ENCODE measurements around the gene SLC12A8.

The SLC12A8 gene

GRCh38 chr3:125150525-125151441 is 61.8 kb downstream of the SLC12A8 start:
- DNase-seq, result peak; percentile 81

DNA sequence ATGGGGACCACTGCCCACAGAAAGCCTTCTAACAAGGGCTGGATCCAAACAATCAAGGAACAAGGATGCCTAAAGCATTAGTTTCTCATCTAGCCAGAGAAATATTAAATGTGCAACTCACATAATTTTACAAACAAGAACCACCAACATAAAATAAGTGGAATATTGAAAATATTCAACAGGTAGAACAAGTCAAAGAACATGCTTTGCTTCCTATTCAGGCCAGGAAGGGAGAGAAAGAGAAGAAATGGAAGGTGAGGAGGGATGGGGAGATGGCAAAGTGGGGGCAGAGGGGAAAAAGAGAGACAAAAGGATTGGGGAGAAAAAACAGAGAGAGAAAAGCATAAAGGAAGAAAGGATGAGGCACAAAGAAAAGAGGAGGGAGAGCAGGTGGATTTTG is 63.1 kb downstream of the SLC12A8 start:
- no peak for DNase-seq

DNA sequence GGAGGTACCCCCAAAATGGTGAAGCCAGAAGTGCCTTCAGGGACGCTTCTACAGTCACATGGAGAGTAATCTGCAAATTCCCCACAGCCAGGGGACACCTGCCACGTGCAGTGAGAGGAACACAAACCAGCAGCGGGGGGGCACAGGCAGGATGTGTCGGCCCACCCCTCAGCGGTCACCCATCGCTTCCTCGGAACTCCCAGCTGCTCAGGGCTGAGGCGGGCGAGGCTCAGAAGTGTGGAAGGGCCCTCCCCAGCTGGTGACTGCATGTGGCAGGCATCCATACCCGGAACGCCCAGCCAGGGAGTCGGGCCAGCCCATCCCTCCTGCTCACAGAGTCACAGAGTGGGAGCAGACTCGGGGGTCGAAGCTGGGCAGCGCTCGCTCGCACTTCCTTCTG is 63.7 kb downstream of the SLC12A8 start:
- DNase-seq, result no peak

DNA sequence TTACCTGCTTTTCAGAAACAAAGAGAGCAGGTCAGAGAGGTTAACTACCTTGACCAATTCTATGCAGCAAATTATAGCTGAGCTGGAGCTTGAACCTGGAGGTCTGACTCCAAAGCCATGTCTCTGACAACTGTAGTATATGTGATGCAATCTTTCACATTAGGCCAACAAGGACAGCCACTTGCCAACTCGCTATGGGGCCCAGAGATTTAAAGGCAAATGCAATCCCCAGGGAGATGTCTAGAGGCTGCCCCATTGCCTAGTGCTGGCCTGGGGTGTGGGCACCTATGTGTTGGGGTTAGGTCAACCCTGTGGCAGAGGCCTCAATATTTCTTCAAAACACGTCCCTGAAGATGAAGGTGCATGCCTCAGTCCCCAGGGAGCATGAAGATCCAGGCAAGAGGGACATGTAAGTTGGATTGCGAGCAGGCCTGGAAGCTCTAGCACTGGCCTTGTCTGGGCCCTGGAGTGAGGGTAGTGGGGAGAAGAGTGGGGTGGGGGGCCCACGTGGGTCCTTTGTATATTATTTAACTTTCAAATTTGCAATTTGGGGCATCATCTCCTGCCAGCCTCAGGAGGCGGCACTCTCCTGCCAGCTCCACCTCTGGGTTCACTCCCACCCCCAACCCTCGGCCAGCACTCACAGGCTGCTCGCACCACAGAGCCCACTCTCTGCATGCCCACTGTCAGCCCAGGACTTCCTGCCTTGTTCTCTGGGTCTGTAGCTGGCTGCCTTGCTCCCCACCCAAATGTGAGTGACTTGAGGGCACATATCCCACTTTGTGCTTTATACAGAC is 64.3 kb downstream of the SLC12A8 start:
- DNase-seq, result no peak

DNA sequence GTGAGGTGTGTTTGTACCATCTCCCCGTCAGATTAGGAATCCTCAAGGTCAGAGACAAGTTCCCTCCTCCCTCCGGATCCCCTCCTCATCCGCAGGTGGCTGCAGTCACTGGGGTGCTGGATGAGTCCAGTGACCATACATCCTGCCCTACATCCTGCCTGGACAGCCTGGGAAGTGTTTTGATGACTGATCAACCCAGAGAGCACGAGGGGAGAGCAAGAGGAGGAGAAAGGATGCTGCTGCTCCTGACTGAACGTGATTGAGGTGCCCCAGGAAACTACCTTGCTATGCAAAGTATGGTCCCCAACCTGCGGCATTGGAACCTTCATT is 65.1 kb downstream of the SLC12A8 start:
- no peak for DNase-seq

DNA sequence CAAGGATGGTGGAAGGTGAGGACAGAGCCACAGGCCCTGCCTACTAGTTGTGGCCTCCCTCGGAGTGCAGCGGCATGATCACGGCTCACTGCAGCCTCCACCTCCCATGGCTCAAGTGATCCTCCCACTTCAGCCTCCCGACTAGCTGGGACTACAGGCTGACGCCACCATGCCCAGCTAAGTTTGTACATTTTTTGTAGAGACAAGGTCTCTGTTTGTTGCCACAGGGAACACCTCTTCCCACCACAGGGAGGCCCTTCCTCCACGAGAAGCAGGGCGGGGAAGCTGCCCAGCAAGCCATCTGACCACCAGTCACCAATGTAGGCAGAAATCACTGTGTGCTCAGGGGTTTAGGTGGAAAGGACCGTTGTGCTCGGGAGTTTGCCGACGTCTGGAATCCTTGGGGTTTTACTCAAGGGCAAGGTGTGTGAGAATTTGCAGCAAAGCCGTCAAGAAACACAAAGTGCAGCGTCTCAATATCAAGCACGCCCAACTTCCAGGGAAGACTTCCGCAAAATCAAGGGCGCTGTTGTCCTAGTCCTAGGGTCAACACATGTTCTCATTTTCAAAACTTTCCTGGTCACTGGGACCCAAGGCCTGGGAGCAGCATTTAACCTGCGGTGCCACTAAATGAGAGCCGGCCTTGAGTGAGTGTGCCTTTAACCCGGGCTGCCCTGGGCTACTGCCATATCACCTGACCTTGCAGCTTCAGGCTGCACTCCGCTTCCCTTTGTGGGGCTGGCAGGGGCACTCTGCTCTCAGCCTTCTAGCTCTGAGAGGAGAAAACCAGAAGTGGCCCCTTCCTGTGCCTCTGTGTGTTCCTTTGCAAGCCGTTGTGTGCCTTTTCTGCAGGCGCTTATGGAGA is 65.7 kb downstream of the SLC12A8 start:
- no peak for DNase-seq

GRCh38 chr3:125145751-125146475 is 66.6 kb downstream of the SLC12A8 start:
- DNase-seq, result no peak

- no peak for DNase-seq
Observed at GRCh38 chr3:125144653-125145314, 67.8 kb downstream of the SLC12A8 start.

GRCh38 chr3:125143982-125144652 is 68.4 kb downstream of the SLC12A8 start:
- DNase-seq, result no peak

DNA sequence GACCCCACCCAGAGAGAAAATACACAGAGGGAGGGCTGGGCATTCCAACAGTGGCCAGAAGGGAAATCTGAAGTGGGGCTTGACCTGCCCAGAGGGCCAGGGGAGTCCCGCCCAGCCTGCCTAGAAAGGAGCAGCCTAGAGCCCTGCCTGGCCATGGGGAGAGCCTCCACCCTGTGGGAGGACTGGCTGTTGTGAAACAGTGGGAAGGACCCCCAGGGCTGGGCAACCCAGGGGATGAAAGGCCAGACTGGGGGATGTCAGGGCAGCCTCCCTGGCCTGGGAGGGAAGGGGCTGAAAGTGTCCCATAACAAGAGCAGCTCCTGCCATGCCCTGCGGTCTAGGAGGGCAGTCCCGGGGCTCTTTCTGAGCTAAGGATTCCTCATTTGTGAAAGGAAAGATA is 69.0 kb downstream of the SLC12A8 start:
- DNase-seq, result no peak

DNA sequence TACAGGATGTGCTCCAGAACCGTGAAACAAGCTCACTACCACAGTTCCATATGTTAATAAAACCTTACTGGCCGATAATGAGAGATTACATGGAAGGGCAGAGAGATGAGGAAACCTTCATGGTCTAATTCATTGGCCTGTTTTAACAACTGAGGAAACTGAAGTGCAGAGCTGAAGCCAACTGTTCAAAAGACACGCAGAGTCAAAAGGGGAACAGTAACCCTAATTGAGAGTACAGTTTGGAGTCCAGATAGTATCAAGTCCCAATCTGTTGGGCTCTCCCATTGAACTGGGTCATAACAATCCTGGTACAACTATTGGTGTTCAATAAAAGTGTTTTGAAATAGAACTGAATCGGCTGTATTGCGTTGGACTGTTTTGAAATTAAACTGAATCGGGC is 69.6 kb downstream of the SLC12A8 start:
- DNase-seq, result no peak

GRCh38 chr3:125142420-125142778 is 70.1 kb downstream of the SLC12A8 start:
- no peak for DNase-seq

GRCh38 chr3:125141596-125142419 is 70.7 kb downstream of the SLC12A8 start:
- peak; percentile 81 for DNase-seq

- DNase-seq, result no peak
Observed at GRCh38 chr3:125140818-125141595, 71.5 kb downstream of the SLC12A8 start.

DNA sequence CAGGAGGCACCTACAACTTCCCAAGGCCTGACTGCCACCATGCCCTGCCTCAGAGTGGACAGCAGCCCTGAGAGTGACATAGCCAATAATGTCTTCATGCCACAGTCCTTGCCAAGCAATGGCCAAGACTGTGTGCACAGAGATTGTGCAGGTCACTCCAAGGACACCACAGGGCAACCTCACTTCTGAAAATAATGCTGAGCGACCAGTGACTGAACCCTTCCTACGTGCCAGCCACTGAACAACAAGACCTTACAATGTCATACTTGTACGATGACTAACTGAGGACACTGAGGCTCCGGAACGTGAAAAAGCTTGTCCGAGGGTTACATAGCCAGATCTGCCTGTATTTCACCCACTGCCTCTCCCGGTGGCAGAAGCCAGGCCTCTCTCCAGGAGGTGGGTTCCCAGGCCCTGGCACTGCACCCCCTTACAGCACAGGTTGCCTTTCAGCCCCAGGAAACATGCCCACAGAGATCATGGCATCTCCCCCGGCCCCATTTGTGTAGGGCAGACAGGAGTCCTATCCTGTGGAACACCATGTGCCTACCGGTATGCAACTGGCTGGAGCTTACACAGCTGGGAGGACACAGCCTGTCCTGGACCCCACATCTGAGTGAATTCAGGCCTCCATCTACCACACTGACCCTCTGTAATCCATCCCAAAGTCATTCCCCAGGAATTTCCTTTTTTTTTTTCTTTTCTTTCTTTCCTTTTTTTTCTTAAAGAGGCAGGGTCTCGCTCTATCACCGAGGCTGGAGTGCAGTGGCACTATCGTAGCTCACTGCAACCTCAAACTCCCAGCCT is 72.3 kb downstream of the SLC12A8 start:
- no peak for DNase-seq

DNA sequence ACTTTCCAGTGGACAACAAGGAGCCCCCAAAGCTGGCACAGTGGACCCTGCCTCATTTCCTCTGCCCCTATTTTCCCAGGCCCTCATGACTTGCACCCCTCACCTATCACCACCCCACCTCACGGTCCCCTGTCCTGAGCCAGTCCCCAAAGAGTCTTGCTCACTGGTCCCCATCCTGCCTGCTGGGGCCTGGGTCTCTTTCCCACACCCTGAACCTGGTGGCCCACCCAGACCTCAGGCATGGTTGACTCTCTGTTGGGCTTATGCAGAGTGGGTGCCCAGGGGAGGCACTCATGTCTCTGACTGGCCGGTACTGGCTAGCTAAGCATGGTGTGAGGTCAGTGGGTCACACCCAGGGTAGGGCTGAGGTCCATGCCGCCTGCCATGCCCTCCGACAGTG is 73.2 kb downstream of the SLC12A8 start:
- DNase-seq, result no peak

DNA sequence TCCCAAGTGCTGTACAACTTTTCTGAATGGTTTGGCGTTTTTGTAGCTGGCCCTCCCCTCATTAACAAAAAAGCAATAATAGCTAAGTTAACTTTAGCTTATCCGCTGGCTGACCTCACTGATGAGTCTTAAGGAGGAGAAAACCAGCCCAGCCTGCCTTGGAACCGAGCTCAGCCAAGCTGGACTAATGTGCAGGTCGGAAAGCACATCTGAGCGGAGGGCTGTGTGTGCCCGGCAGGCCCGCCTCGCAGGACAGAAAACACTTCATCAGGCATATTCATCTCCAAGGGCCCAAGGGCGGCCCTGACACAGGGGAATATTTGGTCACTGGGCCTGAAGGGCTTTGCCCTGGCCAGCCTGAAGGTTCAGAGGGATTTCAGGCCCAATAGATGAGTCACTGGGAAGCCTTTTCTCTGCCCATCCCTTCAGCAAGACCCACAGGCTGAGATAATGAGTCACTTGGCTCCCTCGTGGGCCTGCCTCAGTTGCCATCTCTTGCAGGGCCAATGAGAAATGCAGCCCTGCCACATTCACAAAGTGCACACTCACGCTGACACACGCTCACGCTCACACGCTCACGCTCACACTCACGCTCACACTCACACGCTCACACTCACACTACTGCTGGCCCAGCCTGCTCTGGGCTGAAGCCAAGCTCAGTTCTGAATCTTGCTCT is 75.1 kb downstream of the SLC12A8 start:
- no peak for DNase-seq

- DNase-seq, result no peak
Observed at GRCh38 chr3:125136966-125137357, 75.6 kb downstream of the SLC12A8 start.

Measured in stimulated activated CD8-positive, alpha-beta memory T cell treated with anti-CD3 and anti-CD28 coated beads, Interleukin-4, amount 100 ng/mL, for 48 hours (primary cell).